HEK293T (cell line): ENCODE measurements around the gene DCAF12L1.

Experiments used
- ARNT ChIP-seq: fragments of 450-650 bp; IDR thresholded peaks from 2 replicates; pipeline ENCODE4 v1.6.1; 2017; ENCODE audit warnings: mild to moderate bottlenecking
- BHLHE40 ChIP-seq: fragments of 450-650 bp; IDR thresholded peaks from 2 replicates; pipeline ENCODE4 v1.6.1; 2016; ENCODE audit warnings: mild to moderate bottlenecking, moderate library complexity, borderline replicate concordance
- ELF4 ChIP-seq: fragments of 450-650 bp; IDR thresholded peaks from 2 replicates; pipeline ENCODE4 v1.6.1; 2017; ENCODE audit warnings: antibody characterized with exemption
- HDGF ChIP-seq: fragments of 450-650 bp; IDR thresholded peaks from 2 replicates; pipeline ENCODE4 v1.6.1; 2017; ENCODE audit warnings: antibody characterized with exemption, borderline replicate concordance
- NFRKB ChIP-seq: fragments of 450-650 bp; IDR thresholded peaks from 2 replicates; pipeline ENCODE4 v1.6.1; 2016; ENCODE audit warnings: mild to moderate bottlenecking, moderate library complexity
- SP1 ChIP-seq: fragments of 450-650 bp; IDR thresholded peaks from 2 replicates; pipeline ENCODE4 v1.6.1; 2017
- TARDBP ChIP-seq: fragments of 450-650 bp; IDR thresholded peaks from 2 replicates; pipeline ENCODE4 v1.6.1; 2016
- ZNF384 ChIP-seq: fragments of 450-650 bp; IDR thresholded peaks from 2 replicates; pipeline ENCODE4 v1.6.1; 2016
- TF ChIP-seq, protein P1 (sequence below): fragments of 450-650 bp; IDR thresholded peaks from 2 replicates; pipeline ENCODE4 v1.6.1; 2016

GRCh38 chrX:126557151-126557550 is 4.5 kb upstream of the DCAF12L1 start:
- TF ChIP-seq ELF4 (no peak), ZNF384 (no peak), NFRKB (no peak), SP1 (no peak), TARDBP (no peak), BHLHE40 (no peak), HDGF (no peak), ARNT (no peak)
- TF ChIP-seq, protein P1, sequence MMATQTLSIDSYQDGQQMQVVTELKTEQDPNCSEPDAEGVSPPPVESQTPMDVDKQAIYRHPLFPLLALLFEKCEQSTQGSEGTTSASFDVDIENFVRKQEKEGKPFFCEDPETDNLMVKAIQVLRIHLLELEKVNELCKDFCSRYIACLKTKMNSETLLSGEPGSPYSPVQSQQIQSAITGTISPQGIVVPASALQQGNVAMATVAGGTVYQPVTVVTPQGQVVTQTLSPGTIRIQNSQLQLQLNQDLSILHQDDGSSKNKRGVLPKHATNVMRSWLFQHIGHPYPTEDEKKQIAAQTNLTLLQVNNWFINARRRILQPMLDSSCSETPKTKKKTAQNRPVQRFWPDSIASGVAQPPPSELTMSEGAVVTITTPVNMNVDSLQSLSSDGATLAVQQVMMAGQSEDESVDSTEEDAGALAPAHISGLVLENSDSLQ, result no peak
